HG03280 (cell line): ENCODE data around the gene ZNF486.
"Not testable (repeated sequence)": the region's sequence is repeated elsewhere in the genome, so short reads cannot be mapped to it uniquely, and the experiment has no call there.

Source experiments
- ATAC-seq: cut with Tn5 transposase; IDR thresholded peaks from one replicate; pipeline ENCODE4 v1.9.1; 2021; ENCODE audit warnings: mild to moderate bottlenecking, moderate library complexity; ENCODE audit not compliant: unreplicated experiment

The ZNF486 gene

DNA sequence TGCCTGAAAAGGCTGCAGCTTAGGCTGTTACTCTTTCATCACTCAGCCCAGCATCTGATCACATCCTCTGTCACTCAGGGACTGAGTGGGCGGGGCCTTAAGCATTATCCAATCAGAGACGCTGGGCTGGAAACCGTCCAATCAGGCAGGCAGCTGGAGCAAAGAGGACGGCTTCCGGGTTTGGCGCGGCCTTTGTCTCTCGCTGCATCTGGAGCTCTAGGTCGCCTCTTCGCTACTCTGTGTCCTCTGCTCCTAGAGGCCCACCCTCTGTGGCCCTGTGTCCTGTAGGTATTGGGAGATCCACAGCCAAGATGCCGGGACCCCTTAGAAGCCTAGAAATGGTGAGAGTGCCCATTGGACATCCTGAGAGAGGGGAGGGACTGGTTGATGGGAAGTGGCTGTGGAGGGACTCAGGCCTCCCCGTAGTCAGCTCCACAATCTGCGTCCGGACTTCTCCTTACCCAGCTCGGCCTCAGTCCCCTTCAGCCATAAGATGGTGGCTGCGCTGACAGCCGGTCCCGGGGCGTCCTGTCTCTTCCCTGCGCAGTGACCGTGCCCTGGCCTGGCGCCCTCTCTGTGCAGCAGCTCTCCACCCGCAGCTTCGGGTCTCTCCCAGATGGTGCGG, at the start of gene ZNF486:
Gene ZNF486 (plus strand): TSS at position 195 of the 625 bp plus-strand sequence. CDS start 117 bp downstream, at position 312.
- peak; percentile 76 for ATAC-seq

- ATAC-seq = not testable (repeated sequence)
Measured at GRCh38 chr19:20118064-20118839, 48.8 kb upstream of the ZNF486 start.

GRCh38 chr19:20124879-20125278, 42.1 kb upstream of the ZNF486 start:
- ATAC-seq = no peak

- not testable (repeated sequence) for ATAC-seq
Measured at GRCh38 chr19:20132933-20133332, 34.1 kb upstream of the ZNF486 start.

GRCh38 chr19:20137714-20138113, 29.3 kb upstream of the ZNF486 start:
- not testable (repeated sequence) for ATAC-seq

DNA sequence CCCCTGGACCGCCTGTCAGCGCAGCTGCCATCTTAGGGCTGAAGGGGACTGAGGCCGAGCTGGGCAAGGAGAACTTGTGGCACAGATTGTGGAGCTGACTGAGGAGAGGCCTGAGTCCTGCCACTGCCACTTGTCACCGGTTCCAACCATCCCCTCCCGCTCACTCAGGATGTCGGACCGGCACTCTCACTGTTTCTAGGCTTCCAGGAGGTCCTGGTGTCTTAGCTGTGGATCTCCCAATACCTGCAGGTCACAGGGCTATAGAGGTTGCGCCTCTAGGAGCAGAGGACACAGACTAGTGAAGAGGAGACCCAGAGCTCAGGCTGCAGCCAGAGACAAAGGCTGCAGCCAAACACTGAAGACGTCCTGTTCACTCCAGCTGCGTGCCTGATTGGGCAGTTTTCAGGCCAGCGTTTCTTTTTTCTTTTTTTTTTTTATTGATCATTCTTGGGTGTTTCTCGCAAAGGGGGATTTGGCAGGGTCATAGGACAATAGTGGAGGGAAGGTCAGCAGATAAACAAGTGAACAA, 15.3 kb upstream of the ZNF486 start:
- ATAC-seq = no peak

- not testable (repeated sequence) for ATAC-seq
Measured at GRCh38 chr19:20152506-20152905, 14.5 kb upstream of the ZNF486 start.

- ATAC-seq = no peak
Measured at GRCh38 chr19:20153281-20153680, 13.7 kb upstream of the ZNF486 start.

DNA sequence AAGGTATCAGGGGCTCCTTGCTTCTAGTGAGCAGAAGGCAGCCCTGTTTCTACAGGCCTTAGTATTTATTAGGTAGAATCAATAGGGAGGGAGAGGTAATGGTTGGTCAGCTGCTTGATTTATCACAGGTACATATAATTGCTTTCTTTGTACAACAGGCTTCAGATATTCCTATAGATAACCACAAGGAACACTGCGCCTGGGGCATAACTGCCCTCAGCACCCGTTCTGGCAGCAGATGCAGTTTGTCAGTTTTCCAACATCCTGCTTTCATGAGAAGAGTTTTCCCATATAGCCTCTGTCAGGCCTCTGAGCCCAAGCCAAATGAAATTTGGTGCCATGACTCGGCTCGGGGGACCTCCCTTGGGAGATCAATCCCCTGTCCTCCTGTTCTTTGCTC, 12.4 kb upstream of the ZNF486 start:
- no peak for ATAC-seq

- ATAC-seq = no peak
Measured at GRCh38 chr19:20162821-20163220, 4.2 kb upstream of the ZNF486 start.

GRCh38 chr19:20164456-20164855, 2.6 kb upstream of the ZNF486 start:
- ATAC-seq = no peak

GRCh38 chr19:20165971-20166592, 932 bp upstream of the ZNF486 start:
- no peak for ATAC-seq

DNA sequence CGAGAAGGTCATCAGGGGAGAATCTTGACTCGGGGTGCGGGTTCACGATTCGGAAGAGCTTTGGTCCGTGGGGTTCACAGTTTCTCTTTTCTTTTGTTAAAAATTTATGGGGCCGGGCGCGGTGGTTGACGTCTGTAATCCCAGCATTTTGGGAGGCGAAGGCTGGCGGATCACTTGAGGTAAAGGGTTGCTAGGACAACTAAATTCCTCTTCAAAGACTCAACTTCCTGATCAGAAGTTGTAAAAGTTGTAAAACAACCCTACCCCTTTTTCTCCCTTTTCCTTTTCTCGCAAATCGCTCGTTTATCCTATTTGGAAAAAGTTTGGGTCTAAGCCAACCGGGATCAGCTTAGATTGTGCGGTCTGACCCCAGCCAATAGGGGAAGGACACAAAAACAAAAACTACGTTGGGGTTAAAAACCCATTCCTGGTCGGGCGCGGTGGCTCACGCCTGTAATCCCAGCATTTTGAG, 673 bp downstream of the ZNF486 start:
- ATAC-seq = no peak

DNA sequence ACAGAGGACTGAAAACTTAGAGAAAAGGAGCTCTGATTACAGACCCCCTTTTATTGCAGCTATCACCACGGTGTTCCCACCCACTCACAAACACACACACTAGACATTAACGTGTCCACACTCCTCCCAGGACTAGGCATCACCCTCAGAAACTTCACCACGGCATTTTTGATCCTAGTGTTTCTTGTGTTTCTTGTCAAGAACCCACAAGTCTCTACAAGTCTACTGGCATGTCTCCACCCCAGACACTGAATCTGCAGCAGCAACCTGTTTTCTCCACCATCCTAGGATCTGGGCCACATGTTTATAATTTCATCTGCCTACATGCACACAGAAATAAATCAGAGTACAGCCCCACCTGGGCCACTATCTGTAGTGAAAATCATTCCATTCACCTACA, 4.3 kb downstream of the ZNF486 start:
- ATAC-seq = no peak

DNA sequence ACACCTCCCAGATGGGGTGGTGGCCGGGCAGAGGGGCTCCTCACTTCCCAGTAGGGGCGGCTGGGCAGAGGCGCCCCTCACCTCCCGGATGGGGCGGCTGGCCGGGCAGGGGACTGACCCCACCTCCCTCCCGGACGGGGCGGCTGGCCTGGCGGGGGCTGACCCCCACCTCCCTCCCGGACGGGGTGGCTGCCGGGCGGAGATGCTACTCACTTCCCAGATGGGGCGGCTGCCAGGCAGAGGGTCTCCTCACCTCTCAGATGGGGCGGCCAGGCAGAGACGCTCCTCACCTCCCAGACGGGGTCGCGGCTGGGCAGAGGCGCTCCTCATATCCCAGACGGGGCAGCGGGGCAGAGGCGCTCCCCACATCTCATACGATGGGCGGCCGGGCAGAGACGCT, 8.8 kb downstream of the ZNF486 start:
- not testable (repeated sequence) for ATAC-seq

DNA sequence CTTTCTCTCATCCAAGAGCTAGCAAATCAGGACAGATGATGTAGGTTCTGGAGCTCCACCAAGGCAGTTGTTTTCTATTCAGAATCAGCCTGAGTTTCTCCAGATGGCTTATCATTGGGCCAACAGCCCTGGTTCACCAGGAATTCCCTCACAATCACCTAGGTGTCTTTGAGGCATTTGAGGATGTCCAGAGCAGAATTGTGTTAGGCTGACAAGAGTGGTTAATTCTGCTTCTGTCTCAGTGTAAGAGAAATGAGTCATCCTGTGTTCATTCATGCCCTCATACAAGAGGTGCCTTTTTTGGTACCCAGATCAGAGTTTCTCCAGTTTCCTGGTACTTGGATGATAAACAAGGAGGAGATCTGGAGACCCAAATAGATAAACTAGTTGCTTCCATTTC, 12.9 kb downstream of the ZNF486 start:
- ATAC-seq = not testable (repeated sequence)

- no peak for ATAC-seq
Measured at GRCh38 chr19:20182222-20182785, 15.3 kb downstream of the ZNF486 start.

DNA sequence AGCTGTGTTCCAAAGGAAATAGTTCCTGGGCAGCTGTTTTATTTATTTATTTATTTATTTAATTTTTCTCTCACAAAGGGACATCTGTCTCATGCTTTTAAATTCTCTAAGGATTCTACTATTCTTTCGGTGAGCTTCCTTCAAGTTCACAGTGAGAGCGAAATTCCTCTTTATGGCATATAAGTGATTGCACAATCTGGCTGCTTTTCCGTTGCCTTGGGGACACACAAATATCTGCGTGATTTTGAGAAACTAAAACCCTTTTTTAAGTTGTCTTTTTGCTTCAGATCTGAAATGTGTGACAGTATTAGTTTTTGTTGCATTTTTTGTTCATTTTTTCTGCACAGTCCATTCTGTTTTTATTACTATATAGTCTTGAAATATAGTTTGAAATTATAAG, 19.2 kb downstream of the ZNF486 start:
- ATAC-seq = no peak

- no peak for ATAC-seq
Measured at GRCh38 chr19:20197747-20198146, 30.7 kb downstream of the ZNF486 start.

DNA sequence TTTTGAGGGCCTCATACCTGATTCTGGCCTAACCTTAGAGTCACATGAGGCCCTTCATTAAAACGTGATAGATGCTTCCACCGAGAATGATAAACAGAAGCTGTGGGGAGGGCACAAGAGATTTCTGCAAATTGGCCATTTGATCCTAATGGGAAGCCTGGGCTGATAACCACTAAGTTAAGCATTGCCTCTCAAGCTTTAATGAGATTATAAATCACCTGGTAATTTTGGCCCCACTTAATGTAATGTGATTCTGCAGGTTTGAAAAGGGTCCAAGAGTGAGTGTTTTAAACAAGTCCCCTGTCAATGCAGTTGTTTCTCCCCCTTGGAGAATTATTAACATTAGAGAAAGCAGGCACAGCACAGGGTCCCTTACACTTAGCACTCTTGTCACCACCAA, 42.0 kb downstream of the ZNF486 start:
- ATAC-seq = no peak

GRCh38 chr19:20214366-20214765, 47.4 kb downstream of the ZNF486 start:
- not testable (repeated sequence) for ATAC-seq
